ENCODE data around the gene ARL4A.

ARL4A gene

GRCh38 chr7:12725575-12726316 lies 38.3 kb downstream of the ARL4A start:
- H3K9me3 ChIP-seq (ENCODE audit: low read length), result no peaks in the 10 kb centered on the region
- H3K4me2 ChIP-seq (ENCODE audit: low read length), result no peak overlapping the region
- H3K36me3 ChIP-seq (ENCODE audit: insufficient read depth, low read length), result no peaks in the 10 kb centered on the region
- no peak overlapping the region for H3K27ac ChIP-seq (ENCODE audit: low read depth, low read length, poor library complexity, severe bottlenecking)
- no peaks in the 10 kb centered on the region for H3F3A ChIP-seq (ENCODE audit: insufficient read depth, low read length)
- H4K20me1 ChIP-seq (ENCODE audit: insufficient read depth, low read length), result no peaks in the 10 kb centered on the region
- H3K79me2 ChIP-seq (ENCODE audit: insufficient read depth, low read length), result no peaks in the 10 kb centered on the region
- no peaks in the 10 kb centered on the region for H3K9me2 ChIP-seq (ENCODE audit: low read depth, low read length)
- H3K4me3 ChIP-seq (ENCODE audit: low read depth, low read length, poor library complexity, severe bottlenecking), result no peak overlapping the region
- TF ChIP-seq EZH2 (IDR thresholded peaks at IDR 0.05; ENCODE audit: borderline replicate concordance, low read length), result no peak
- TF ChIP-seq, protein P1, sequence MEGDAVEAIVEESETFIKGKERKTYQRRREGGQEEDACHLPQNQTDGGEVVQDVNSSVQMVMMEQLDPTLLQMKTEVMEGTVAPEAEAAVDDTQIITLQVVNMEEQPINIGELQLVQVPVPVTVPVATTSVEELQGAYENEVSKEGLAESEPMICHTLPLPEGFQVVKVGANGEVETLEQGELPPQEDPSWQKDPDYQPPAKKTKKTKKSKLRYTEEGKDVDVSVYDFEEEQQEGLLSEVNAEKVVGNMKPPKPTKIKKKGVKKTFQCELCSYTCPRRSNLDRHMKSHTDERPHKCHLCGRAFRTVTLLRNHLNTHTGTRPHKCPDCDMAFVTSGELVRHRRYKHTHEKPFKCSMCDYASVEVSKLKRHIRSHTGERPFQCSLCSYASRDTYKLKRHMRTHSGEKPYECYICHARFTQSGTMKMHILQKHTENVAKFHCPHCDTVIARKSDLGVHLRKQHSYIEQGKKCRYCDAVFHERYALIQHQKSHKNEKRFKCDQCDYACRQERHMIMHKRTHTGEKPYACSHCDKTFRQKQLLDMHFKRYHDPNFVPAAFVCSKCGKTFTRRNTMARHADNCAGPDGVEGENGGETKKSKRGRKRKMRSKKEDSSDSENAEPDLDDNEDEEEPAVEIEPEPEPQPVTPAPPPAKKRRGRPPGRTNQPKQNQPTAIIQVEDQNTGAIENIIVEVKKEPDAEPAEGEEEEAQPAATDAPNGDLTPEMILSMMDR (IDR thresholded peaks at IDR 0.05; ENCODE audit: low read length), result no peak
- no peak overlapping the region for H3K9ac ChIP-seq (ENCODE audit: low read length)
- no peak overlapping the region for H2AFZ ChIP-seq (ENCODE audit: low read length)
- no peaks in the 10 kb centered on the region for H3K4me1 ChIP-seq (ENCODE audit: insufficient read depth, low read length, severe bottlenecking)
- no peaks in the 10 kb centered on the region for H3K27me3 ChIP-seq (ENCODE audit: insufficient read depth, low read length)

- Histone ChIP-seq H3K79me2 (ENCODE audit: insufficient read depth, low read length) (no peaks in the 10 kb centered on the region), H4K20me1 (ENCODE audit: insufficient read depth, low read length) (no peaks in the 10 kb centered on the region), H3K27me3 (ENCODE audit: insufficient read depth, low read length) (no peaks in the 10 kb centered on the region), H3K36me3 (ENCODE audit: insufficient read depth, low read length) (no peaks in the 10 kb centered on the region), H3K9me2 (ENCODE audit: low read depth, low read length) (no peaks in the 10 kb centered on the region), H2AFZ (ENCODE audit: low read length) (no peak overlapping the region), H3K4me1 (ENCODE audit: insufficient read depth, low read length, severe bottlenecking) (no peaks in the 10 kb centered on the region), H3K4me2 (ENCODE audit: low read length) (no peak overlapping the region), H3K27ac (ENCODE audit: low read depth, low read length, poor library complexity, severe bottlenecking) (no peak overlapping the region), H3K9ac (ENCODE audit: low read length) (no peak overlapping the region), H3K9me3 (ENCODE audit: low read length) (no peaks in the 10 kb centered on the region), H3K4me3 (ENCODE audit: low read depth, low read length, poor library complexity, severe bottlenecking) (no peak overlapping the region), H3F3A (ENCODE audit: insufficient read depth, low read length) (no peaks in the 10 kb centered on the region)
- no peak for TF ChIP-seq EZH2 (IDR thresholded peaks at IDR 0.05; ENCODE audit: borderline replicate concordance, low read length)
- TF ChIP-seq, protein P1 (IDR thresholded peaks at IDR 0.05; ENCODE audit: low read length), result no peak
Observed at GRCh38 chr7:12726908-12727307, 39.5 kb downstream of the ARL4A start.

DNA sequence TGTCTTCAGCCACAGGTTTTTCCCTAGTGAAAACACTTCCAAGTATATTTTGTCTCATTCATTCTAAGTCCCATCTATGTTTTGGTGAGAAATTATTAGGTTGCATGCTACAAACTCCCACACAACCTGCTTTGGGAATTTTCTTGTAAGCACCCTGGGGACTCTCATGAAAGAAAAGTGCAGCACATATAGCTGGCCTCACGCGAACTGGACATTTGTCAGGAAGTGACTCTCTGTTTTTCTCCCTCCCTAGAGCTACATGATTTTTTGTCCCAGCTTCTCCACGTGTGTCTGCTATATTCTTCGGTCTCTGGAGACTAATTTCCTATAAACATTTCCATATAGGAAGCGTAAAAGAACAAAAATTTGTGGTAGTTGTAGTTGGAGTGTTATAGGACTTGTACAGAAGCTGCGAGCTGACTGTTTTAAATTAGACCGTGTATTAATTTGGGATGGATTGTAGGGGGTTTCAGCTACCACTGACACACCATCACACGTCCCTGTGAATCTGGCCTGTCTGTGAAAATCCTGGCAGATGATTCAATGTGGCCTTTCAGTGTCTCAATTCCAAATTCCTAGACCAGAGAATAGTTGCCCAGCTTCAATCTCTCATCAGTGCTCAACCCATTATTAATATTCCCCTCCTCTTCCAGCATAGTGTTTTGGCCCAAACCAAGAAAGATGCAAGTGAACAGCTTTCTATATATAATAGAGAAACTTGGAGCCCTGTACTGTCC lies 40.2 kb downstream of the ARL4A start:
- no peak overlapping the region for H3K4me3 ChIP-seq (ENCODE audit: low read depth, low read length, poor library complexity, severe bottlenecking)
- no peaks in the 10 kb centered on the region for H3F3A ChIP-seq (ENCODE audit: insufficient read depth, low read length)
- H3K79me2 ChIP-seq (ENCODE audit: insufficient read depth, low read length), result no peaks in the 10 kb centered on the region
- H3K27ac ChIP-seq (ENCODE audit: low read depth, low read length, poor library complexity, severe bottlenecking), result no peak overlapping the region
- H3K9ac ChIP-seq (ENCODE audit: low read length), result no peak overlapping the region
- TF ChIP-seq EZH2 (IDR thresholded peaks at IDR 0.05; ENCODE audit: borderline replicate concordance, low read length), result no peak
- TF ChIP-seq, protein P1 (IDR thresholded peaks at IDR 0.05; ENCODE audit: low read length), result no peak
- no peaks in the 10 kb centered on the region for H3K4me1 ChIP-seq (ENCODE audit: insufficient read depth, low read length, severe bottlenecking)
- H2AFZ ChIP-seq (ENCODE audit: low read length), result no peak overlapping the region
- no peak overlapping the region for H3K4me2 ChIP-seq (ENCODE audit: low read length)
- no peaks in the 10 kb centered on the region for H3K9me3 ChIP-seq (ENCODE audit: low read length)
- H3K27me3 ChIP-seq (ENCODE audit: insufficient read depth, low read length), result no peaks in the 10 kb centered on the region
- no peaks in the 10 kb centered on the region for H4K20me1 ChIP-seq (ENCODE audit: insufficient read depth, low read length)
- no peaks in the 10 kb centered on the region for H3K36me3 ChIP-seq (ENCODE audit: insufficient read depth, low read length)
- no peaks in the 10 kb centered on the region for H3K9me2 ChIP-seq (ENCODE audit: low read depth, low read length)
